CD4-positive, alpha-beta T cell treated with Interleukin-17A for 4 hours (primary cell): ENCODE data around the gene CCDC12.

ENCODE experiments used
- DNase-seq: peaks from one replicate; pipeline ENCODE4 v3.0.0-alpha.2; 2020; ENCODE audit warnings: mixed read lengths

Gene CCDC12

GRCh38 chr3:46954178-46954577, 22.4 kb downstream of the CCDC12 start:
- DNase-seq = no peak

GRCh38 chr3:46953234-46954010, 23.1 kb downstream of the CCDC12 start:
- peak; percentile 23 for DNase-seq

GRCh38 chr3:46952813-46953212, 23.7 kb downstream of the CCDC12 start:
- no peak for DNase-seq

- DNase-seq = no peak
Observed at GRCh38 chr3:46950650-46951241, 25.8 kb downstream of the CCDC12 start.

- no peak for DNase-seq
Observed at GRCh38 chr3:46950177-46950576, 26.4 kb downstream of the CCDC12 start.

- DNase-seq = peak; percentile 34
Observed at GRCh38 chr3:46948830-46949671, 27.5 kb downstream of the CCDC12 start.

GRCh38 chr3:46947981-46948791, 28.4 kb downstream of the CCDC12 start:
- DNase-seq = peak; percentile 78

GRCh38 chr3:46947546-46947901, 29.0 kb downstream of the CCDC12 start:
- no peak for DNase-seq

GRCh38 chr3:46946856-46947545, 29.5 kb downstream of the CCDC12 start:
- DNase-seq = peak; percentile 81

- DNase-seq = no peak
Observed at GRCh38 chr3:46946416-46946815, 30.1 kb downstream of the CCDC12 start.

GRCh38 chr3:46944191-46944590, 32.4 kb downstream of the CCDC12 start:
- no peak for DNase-seq

- no peak for DNase-seq
Observed at GRCh38 chr3:46943237-46944187, 33.0 kb downstream of the CCDC12 start.

GRCh38 chr3:46942481-46943236, 33.9 kb downstream of the CCDC12 start:
- DNase-seq = no peak

GRCh38 chr3:46942076-46942475, 34.5 kb downstream of the CCDC12 start:
- no peak for DNase-seq

- no peak for DNase-seq
Observed at GRCh38 chr3:46939578-46940445, 36.7 kb downstream of the CCDC12 start.

- no peak for DNase-seq
Observed at GRCh38 chr3:46938118-46938517, 38.4 kb downstream of the CCDC12 start.

GRCh38 chr3:46936733-46937250, 39.8 kb downstream of the CCDC12 start:
- no peak for DNase-seq

GRCh38 chr3:46935989-46936558, 40.5 kb downstream of the CCDC12 start:
- no peak for DNase-seq
